GM12874 (cell line): Measurements from ENCODE around the gene QRICH2.

ENCODE experiments used
- TF ChIP-seq, protein P1 (sequence below): IDR thresholded peaks from 2 replicates; pipeline ENCODE4 v1.5.1; 2011; ENCODE audit warnings: low read depth, mild to moderate bottlenecking, control low read depth, low read length, moderate library complexity; ENCODE audit not compliant: insufficient read depth

The QRICH2 gene

DNA sequence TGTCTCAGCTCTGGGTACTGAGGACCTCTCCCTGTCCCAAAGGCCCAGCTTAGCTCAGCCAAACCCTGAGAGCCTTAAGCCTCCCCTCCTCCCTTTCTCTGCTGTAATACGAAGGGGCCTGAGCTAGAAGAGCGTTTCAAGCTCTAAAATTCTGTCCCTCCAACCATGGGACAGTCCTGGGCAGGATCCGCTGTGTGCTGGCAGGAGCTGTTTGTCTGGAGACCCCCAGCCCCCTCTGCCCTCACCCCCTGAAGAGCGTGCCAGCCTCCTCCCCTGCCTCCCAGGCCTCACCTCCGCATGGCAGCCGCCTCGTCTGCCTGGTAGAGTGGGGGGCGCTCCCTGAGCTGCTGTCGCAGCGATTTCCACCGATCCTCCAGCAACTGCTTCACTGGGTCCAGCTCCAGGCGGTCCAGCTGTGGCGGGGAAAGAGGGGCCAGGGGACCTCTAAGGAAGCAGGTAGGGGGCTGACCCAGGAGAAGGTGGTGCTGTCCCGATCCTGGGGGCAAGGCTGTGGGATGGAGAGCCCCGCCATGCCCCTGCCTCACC lies 28.3 kb downstream of the QRICH2 start:
- TF ChIP-seq, protein P1, sequence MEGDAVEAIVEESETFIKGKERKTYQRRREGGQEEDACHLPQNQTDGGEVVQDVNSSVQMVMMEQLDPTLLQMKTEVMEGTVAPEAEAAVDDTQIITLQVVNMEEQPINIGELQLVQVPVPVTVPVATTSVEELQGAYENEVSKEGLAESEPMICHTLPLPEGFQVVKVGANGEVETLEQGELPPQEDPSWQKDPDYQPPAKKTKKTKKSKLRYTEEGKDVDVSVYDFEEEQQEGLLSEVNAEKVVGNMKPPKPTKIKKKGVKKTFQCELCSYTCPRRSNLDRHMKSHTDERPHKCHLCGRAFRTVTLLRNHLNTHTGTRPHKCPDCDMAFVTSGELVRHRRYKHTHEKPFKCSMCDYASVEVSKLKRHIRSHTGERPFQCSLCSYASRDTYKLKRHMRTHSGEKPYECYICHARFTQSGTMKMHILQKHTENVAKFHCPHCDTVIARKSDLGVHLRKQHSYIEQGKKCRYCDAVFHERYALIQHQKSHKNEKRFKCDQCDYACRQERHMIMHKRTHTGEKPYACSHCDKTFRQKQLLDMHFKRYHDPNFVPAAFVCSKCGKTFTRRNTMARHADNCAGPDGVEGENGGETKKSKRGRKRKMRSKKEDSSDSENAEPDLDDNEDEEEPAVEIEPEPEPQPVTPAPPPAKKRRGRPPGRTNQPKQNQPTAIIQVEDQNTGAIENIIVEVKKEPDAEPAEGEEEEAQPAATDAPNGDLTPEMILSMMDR, result no peak

DNA sequence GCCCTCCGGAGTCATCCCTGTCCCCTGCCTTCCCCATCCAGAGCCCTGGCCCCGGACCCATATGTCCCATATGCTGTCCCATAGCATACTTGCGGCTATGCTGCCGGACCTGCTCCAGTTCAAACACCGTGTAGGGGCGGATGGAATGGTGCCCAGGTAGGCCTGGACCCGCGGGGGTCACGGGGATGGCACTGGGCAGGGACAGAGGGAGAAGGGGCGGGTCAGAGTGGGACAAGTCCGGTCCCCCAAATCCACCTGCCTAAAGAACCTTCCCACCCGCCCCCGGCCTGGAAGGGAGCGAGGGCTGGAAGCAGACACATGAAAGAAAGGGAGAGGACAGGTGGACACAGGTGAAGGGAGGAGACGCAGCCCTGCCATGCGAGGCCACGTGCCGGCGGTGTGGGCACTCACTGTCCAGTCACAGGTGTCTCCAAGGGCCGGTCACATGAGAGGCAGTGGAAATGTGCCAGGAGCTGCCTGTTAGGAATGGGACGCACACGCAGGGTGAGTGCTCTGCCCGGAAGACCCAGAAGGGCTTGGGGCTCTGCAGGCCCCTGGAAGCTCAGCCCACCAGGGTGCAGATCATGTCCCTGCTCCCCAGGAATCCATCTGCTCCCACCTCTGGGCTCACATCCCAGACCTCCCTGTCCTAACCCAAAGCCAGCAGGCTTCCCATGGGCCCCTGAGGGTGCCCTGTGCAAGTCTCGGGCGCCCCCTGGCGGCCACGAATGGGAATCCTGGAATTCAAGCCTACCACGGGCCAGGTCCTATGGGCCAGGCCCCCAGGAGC lies 28.9 kb downstream of the QRICH2 start:
- TF ChIP-seq, protein P1, result peak; percentile 90

DNA sequence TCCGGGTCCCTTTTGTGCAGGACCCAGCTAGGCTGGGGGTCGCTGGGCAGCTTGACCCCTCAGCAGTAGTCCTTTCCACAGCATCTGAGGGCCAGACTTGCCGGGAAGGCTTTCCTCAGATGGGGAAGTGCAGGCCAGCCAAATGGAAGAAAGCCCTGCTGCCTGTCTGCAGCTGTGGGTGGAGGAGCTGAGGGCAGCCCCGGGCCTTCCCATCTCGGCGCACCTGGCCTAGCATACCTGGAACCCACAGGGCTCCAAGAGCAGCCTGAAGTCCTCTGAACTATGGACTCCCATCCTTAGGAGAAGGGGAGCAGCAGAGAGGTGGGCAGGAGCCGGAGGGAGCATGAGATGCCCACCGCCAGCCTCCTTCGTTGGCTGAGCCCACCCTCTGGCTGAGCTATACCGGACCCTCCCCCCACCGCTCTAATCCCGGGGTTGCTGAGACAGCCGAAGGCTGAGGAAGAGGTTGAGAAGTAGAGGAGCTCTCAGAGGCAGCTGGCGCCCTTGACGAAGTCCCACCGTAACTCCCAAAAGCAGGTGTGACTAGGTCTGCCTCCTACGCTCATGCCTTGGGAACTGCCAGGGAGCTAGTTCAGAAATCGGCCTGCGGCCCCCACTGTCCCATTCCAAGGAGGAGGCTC lies 29.7 kb downstream of the QRICH2 start:
- TF ChIP-seq, protein P1, result no peak

DNA sequence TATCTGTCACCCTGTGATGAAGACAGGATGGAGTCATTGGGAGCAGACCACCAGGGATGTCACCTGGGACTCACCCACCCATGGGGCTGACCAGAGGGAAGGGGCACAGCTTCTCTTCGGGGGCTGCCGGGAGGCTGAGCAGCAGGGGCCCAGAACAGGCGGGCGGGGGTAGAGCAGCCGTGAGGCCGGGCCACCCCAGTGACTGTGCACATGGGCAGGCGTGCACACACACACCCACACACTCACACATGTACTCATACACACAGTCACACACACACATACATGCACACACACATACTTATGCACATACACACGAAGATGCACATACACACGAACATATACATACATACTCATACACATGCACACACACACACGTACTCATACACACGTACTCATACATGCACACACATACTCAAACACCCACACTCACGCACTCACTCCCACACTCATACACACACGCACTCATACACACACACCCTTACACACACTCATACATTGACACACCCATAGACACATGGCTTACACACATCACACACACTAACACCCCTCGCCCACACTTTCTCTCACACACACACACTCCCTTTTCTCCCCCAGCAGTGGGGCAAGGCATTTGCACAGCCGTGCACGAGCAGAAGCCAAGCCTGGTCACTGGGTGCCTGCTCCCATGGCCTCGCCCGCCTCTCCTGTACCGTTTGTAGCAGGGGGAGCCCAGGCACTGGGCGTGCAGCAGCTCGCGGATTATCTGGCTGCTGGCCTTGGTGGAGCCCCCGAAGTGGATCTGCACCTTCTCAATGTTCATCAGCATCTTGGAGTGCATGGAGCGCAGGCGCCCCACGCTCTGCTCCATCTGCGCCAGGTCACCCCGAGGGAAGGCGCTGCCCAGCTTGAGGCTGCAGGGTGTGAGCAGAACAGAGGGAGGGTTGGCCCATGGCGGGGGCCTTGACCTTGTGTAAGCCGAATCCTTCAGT lies 30.5 kb downstream of the QRICH2 start:
- TF ChIP-seq, protein P1, result no peak

DNA sequence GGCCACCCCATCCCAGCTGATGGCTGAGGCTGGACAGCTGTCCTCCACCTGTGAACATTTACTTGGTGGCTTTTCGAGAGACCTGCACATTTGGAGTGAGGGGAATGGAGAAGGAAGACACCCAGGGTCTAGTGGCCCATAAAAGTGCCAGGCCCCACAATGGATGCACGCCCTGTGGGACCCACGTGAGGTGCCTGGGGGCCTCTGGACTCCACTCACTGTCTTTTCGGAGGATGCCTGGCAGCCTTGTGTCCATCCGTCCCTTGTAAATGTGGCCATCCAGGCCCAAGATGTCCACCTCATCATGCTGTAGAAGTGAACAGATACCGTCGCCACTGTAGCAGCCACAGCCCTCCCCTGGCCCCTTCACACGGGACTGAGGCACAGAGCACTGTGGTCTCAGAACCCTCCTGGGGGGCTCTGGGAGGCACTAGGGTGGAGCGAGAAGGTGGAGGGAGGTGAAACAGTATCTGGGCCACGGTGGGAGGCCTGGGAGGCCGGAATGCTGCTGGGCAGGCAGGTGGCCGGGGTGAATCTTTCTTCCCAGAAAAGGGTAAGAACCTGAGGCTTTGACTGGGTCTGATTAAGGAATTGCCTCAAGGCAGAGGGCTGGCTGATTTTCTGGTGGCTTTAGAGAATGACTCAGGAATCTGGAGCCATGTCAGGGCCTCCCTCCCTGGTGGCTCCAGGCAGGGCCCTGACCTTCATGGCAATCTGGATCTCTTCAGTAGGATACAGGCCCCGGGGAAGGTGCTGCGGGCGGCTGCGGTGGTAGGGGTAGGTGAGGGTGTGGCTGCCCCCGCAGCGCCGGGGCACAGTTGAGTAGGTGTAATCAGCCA lies 31.4 kb downstream of the QRICH2 start:
- TF ChIP-seq, protein P1, result no peak

DNA sequence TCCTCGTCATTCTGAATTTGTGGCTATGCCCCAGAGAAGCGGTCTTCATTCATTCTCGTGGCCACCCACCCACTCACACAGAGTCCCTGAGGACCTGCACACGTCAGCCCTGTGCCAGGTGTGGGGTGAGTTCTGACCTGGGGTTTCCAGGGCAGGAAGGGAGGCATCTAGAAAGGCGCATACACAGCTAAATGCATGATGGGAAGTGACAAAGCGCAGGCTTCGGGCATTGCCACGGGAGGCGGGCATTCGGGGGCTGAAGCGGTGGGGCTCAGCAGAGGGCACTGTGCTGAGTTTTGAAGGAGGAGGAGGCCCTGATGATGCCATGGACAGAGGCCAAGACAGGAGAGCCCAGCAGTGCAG lies 32.0 kb downstream of the QRICH2 start:
- TF ChIP-seq, protein P1, result no peak
